ENCODE results near the gene PLEKHO1.

The PLEKHO1 gene

GRCh38 chr1:150148837-150149270, 862 bp upstream of the PLEKHO1 start:
- TF ChIP-seq CEBPB (IDR thresholded peaks at IDR 0.05) = no peak
- TF ChIP-seq TAF1 (IDR thresholded peaks at IDR 0.05; ENCODE audit: low read depth) = no peak
- TF ChIP-seq TCF12 (IDR thresholded peaks at IDR 0.05; ENCODE audit: low read depth) = no peak
- no peak for TF ChIP-seq MAX (IDR thresholded peaks at IDR 0.05)
- TF ChIP-seq TEAD4 (IDR thresholded peaks at IDR 0.05) = no peak
- TF ChIP-seq USF1 (IDR thresholded peaks at IDR 0.05) = no peak
- TF ChIP-seq REST (IDR thresholded peaks at IDR 0.05; ENCODE audit: low read depth) = no peak
- no peak for TF ChIP-seq NFIC (IDR thresholded peaks at IDR 0.05)
- TF ChIP-seq YY1 (IDR thresholded peaks at IDR 0.05; ENCODE audit: low read depth) = no peak
- TF ChIP-seq FOXM1 (IDR thresholded peaks at IDR 0.05; ENCODE audit: borderline replicate concordance, low read depth) = no peak
- TF ChIP-seq RAD21 (IDR thresholded peaks at IDR 0.05; ENCODE audit: low read depth) = no peak
- TF ChIP-seq CREB1 (IDR thresholded peaks at IDR 0.05; ENCODE audit: low read depth) = no peak
- no peak for TF ChIP-seq EP300 (IDR thresholded peaks at IDR 0.05; ENCODE audit: borderline replicate concordance)
- no peak for TF ChIP-seq ZBTB7A (IDR thresholded peaks at IDR 0.05; ENCODE audit: low read depth)
- TF ChIP-seq EGR1 (IDR thresholded peaks at IDR 0.05) = no peak

GRCh38 chr1:150150133-150151021, 661 bp downstream of the PLEKHO1 start:
- TF ChIP-seq ZBTB7A (IDR thresholded peaks at IDR 0.05; ENCODE audit: low read depth) (peak; percentile 55; the same call in 1 of the 2 replicates), YY1 (IDR thresholded peaks at IDR 0.05; ENCODE audit: low read depth) (no peak), FOXM1 (IDR thresholded peaks at IDR 0.05; ENCODE audit: borderline replicate concordance, low read depth) (no peak), TEAD4 (IDR thresholded peaks at IDR 0.05) (no peak)

GRCh38 chr1:150151291-150152181, 1.8 kb downstream of the PLEKHO1 start:
- TF ChIP-seq CEBPB (IDR thresholded peaks at IDR 0.05) (no peak), RAD21 (IDR thresholded peaks at IDR 0.05; ENCODE audit: low read depth) (no peak), REST (IDR thresholded peaks at IDR 0.05; ENCODE audit: low read depth) (no peak), USF1 (IDR thresholded peaks at IDR 0.05) (no peak), TAF1 (IDR thresholded peaks at IDR 0.05; ENCODE audit: low read depth) (no peak), YY1 (IDR thresholded peaks at IDR 0.05; ENCODE audit: low read depth) (no peak), CREB1 (IDR thresholded peaks at IDR 0.05; ENCODE audit: low read depth) (no peak), TEAD4 (IDR thresholded peaks at IDR 0.05) (no peak), EP300 (IDR thresholded peaks at IDR 0.05; ENCODE audit: borderline replicate concordance) (no peak), EGR1 (IDR thresholded peaks at IDR 0.05) (no peak), MAX (IDR thresholded peaks at IDR 0.05) (no peak), NFIC (IDR thresholded peaks at IDR 0.05) (no peak), ZBTB7A (IDR thresholded peaks at IDR 0.05; ENCODE audit: low read depth) (no peak), TCF12 (IDR thresholded peaks at IDR 0.05; ENCODE audit: low read depth) (no peak), FOXM1 (IDR thresholded peaks at IDR 0.05; ENCODE audit: borderline replicate concordance, low read depth) (no peak)

GRCh38 chr1:150152182-150152536, 2.4 kb downstream of the PLEKHO1 start:
- TF ChIP-seq RAD21 (IDR thresholded peaks at IDR 0.05; ENCODE audit: low read depth) (no peak), CEBPB (IDR thresholded peaks at IDR 0.05) (no peak), USF1 (IDR thresholded peaks at IDR 0.05) (no peak), EGR1 (IDR thresholded peaks at IDR 0.05) (no peak), YY1 (IDR thresholded peaks at IDR 0.05; ENCODE audit: low read depth) (no peak), TAF1 (IDR thresholded peaks at IDR 0.05; ENCODE audit: low read depth) (no peak), NFIC (IDR thresholded peaks at IDR 0.05) (no peak), FOXM1 (IDR thresholded peaks at IDR 0.05; ENCODE audit: borderline replicate concordance, low read depth) (no peak), CREB1 (IDR thresholded peaks at IDR 0.05; ENCODE audit: low read depth) (no peak), REST (IDR thresholded peaks at IDR 0.05; ENCODE audit: low read depth) (no peak), TEAD4 (IDR thresholded peaks at IDR 0.05) (no peak), ZBTB7A (IDR thresholded peaks at IDR 0.05; ENCODE audit: low read depth) (no peak), EP300 (IDR thresholded peaks at IDR 0.05; ENCODE audit: borderline replicate concordance) (no peak), TCF12 (IDR thresholded peaks at IDR 0.05; ENCODE audit: low read depth) (no peak), MAX (IDR thresholded peaks at IDR 0.05) (no peak)
